NCI-H2029 (cell line): ENCODE results near the gene YEATS4.
"Not testable (repeated sequence)": the region's sequence is repeated elsewhere in the genome, so short reads cannot be mapped to it uniquely, and the experiment has no call there.

Source experiments
- DNase-seq: peaks from one replicate; lab custom pipeline; 2025; lab: John Stamatoyannopoulos, UW

YEATS4 gene

GRCh38 chr12:69359531-69360347 is at the start of gene YEATS4:
Gene YEATS4 (plus strand): TSS chr12:69359743. CDS start chr12:69359973, 230 bp downstream.
- peak; percentile 98 for DNase-seq

GRCh38 chr12:69313209-69313608 is 46.3 kb upstream of the YEATS4 start:
- no peak for DNase-seq

GRCh38 chr12:69316784-69317183 is 42.8 kb upstream of the YEATS4 start:
- DNase-seq = not testable (repeated sequence)

- not testable (repeated sequence) for DNase-seq
Observed at GRCh38 chr12:69317233-69317632, 42.3 kb upstream of the YEATS4 start.

- no peak for DNase-seq
Observed at GRCh38 chr12:69318225-69318624, 41.3 kb upstream of the YEATS4 start.

GRCh38 chr12:69321351-69321750 is 38.2 kb upstream of the YEATS4 start:
- DNase-seq = no peak

- DNase-seq = no peak
Observed at GRCh38 chr12:69324797-69325466, 34.6 kb upstream of the YEATS4 start.

- no peak for DNase-seq
Observed at GRCh38 chr12:69328426-69328825, 31.1 kb upstream of the YEATS4 start.

- no peak for DNase-seq
Observed at GRCh38 chr12:69329669-69330428, 29.7 kb upstream of the YEATS4 start.

GRCh38 chr12:69330475-69331473 is 28.8 kb upstream of the YEATS4 start:
- DNase-seq = no peak

GRCh38 chr12:69331519-69331908 is 28.0 kb upstream of the YEATS4 start:
- no peak for DNase-seq

- no peak for DNase-seq
Observed at GRCh38 chr12:69331909-69332684, 27.4 kb upstream of the YEATS4 start.

GRCh38 chr12:69332815-69333358 is 26.7 kb upstream of the YEATS4 start:
- DNase-seq = no peak

GRCh38 chr12:69334158-69334557 is 25.4 kb upstream of the YEATS4 start:
- no peak for DNase-seq

- DNase-seq = no peak
Observed at GRCh38 chr12:69337311-69338090, 22.0 kb upstream of the YEATS4 start.

GRCh38 chr12:69338120-69338859 is 21.3 kb upstream of the YEATS4 start:
- DNase-seq = no peak

- DNase-seq = no peak
Observed at GRCh38 chr12:69338936-69339335, 20.6 kb upstream of the YEATS4 start.

- no peak for DNase-seq
Observed at GRCh38 chr12:69339999-69340398, 19.5 kb upstream of the YEATS4 start.

- DNase-seq = no peak
Observed at GRCh38 chr12:69341328-69341727, 18.2 kb upstream of the YEATS4 start.
